Measurements from ENCODE around the gene KIAA0408. TPM values are rescaled to one million over a fixed set of nuclear protein-coding genes. Genes with fewer than 3 reads are reported as not detected.
"Not testable (repeated sequence)": the region's sequence is repeated elsewhere in the genome, so short reads cannot be mapped to it uniquely, and the experiment has no call there.

Gene KIAA0408
- total RNA-seq, 1 donor from 2014 or later, result 16.9 TPM

- not testable (repeated sequence) for H3K4me1 Mint-ChIP-seq (ENCODE audit: low read depth); H3K27me3 Mint-ChIP-seq (ENCODE audit: insufficient read depth); DNase-seq (ENCODE audit: low spot score); H3K9me3 Mint-ChIP-seq; H3K27ac Mint-ChIP-seq; H3K4me3 Mint-ChIP-seq; H3K36me3 Mint-ChIP-seq (ENCODE audit: low read depth)
- intact Hi-C loops (cut with micrococcal nuclease), result loop anchor here (10.0 kb wide), 1 partner anchor 476 kb away; the partner anchor contains the start of gene THEMIS
Observed at GRCh38 chr6:127428562-127428961, 30.6 kb downstream of the KIAA0408 start.

GRCh38 chr6:127423921-127424320, 35.3 kb downstream of the KIAA0408 start:
- no peak overlapping the region for H3K4me3 Mint-ChIP-seq
- H3K4me1 Mint-ChIP-seq (ENCODE audit: low read depth), result peaks cover 17% of the 10 kb centered on the region
- peaks cover 5% of the 10 kb centered on the region for H3K9me3 Mint-ChIP-seq
- DNase-seq (ENCODE audit: low spot score), result no peak
- H3K27me3 Mint-ChIP-seq (ENCODE audit: insufficient read depth), result no peaks in the 10 kb centered on the region
- H3K36me3 Mint-ChIP-seq (ENCODE audit: low read depth), result no peaks in the 10 kb centered on the region
- intact Hi-C loops (cut with micrococcal nuclease), result loop anchor here (5.0 to 10.0 kb wide), 2 partner anchors 38 to 481 kb away; partner anchors contain the start of gene THEMIS
- H3K27ac Mint-ChIP-seq, result no peak overlapping the region

GRCh38 chr6:127421164-127421563, 38.0 kb downstream of the KIAA0408 start:
- not testable (repeated sequence) for H3K36me3 Mint-ChIP-seq (ENCODE audit: low read depth); H3K4me3 Mint-ChIP-seq; H3K27me3 Mint-ChIP-seq (ENCODE audit: insufficient read depth); DNase-seq (ENCODE audit: low spot score); H3K9me3 Mint-ChIP-seq
- peak overlapping the region; percentile 47 for H3K27ac Mint-ChIP-seq
- intact Hi-C loops (cut with micrococcal nuclease), result loop anchor here (2.0 to 10.0 kb wide), 4 partner anchors 26 to 484 kb away; partner anchors contain the start of gene THEMIS
- peaks cover 17% of the 10 kb centered on the region for H3K4me1 Mint-ChIP-seq (ENCODE audit: low read depth)

DNA sequence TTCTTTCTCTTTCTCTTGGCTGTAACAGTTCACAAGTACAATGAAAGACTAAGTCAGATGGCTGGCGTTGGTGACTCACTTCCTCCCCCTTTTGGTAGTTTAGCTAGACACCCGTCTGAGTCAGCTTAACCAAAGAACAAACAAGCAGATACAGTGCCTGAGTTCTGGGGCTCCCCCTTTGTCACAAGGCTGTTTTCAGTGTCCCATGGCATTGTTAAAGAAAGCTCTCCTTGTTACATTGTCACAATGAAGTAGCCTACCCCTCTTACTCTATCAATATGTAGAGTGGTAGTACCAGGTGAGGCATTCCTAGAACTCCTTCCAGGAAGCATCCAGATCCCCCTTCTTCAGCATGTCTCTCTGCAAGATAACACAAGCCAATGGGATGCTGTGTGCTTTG, 38.6 kb downstream of the KIAA0408 start:
- intact Hi-C loops (cut with micrococcal nuclease), result loop anchor here (1.0 to 10.0 kb wide), 12 partner anchors 17 to 1080 kb away; partner anchors contain the start of genes CENPW, ECHDC1, RNF146 and THEMIS
- peak overlapping the region; percentile 47 for H3K27ac Mint-ChIP-seq
- peak overlapping the region; percentile 3 for H3K4me3 Mint-ChIP-seq
- peak; percentile 73 for DNase-seq (ENCODE audit: low spot score)
- H3K4me1 Mint-ChIP-seq (ENCODE audit: low read depth), result peaks cover 17% of the 10 kb centered on the region
- no peaks in the 10 kb centered on the region for H3K9me3 Mint-ChIP-seq
- H3K36me3 Mint-ChIP-seq (ENCODE audit: low read depth), result no peaks in the 10 kb centered on the region
- no peaks in the 10 kb centered on the region for H3K27me3 Mint-ChIP-seq (ENCODE audit: insufficient read depth)

DNA sequence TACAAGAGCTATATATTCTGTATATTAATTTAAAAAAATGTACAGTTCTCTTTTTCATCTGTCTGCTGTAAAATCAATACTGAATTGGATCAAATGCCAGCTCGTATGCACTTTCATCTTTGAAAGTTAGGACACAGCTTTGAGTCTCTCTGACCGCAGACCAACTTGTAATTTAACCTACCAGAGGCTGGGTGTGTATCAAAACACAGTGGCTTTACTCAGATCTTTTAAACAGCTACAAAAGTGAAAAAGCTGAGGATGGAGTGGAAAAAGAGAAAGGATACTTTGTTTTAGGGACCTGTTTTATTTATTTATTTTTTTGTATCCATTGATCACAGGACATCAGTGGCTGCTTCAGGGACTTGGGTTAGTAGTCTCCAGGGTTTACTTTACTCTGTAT, 44.1 kb downstream of the KIAA0408 start:
- Mint-ChIP-seq H3K36me3 (ENCODE audit: low read depth) (no peaks in the 10 kb centered on the region), H3K9me3 (no peaks in the 10 kb centered on the region), H3K4me1 (ENCODE audit: low read depth) (no peaks in the 10 kb centered on the region), H3K4me3 (no peak overlapping the region), H3K27me3 (ENCODE audit: insufficient read depth) (no peaks in the 10 kb centered on the region), H3K27ac (no peak overlapping the region)
- DNase-seq (ENCODE audit: low spot score), result no peak
- intact Hi-C loops (cut with micrococcal nuclease), result no loop called here

DNA sequence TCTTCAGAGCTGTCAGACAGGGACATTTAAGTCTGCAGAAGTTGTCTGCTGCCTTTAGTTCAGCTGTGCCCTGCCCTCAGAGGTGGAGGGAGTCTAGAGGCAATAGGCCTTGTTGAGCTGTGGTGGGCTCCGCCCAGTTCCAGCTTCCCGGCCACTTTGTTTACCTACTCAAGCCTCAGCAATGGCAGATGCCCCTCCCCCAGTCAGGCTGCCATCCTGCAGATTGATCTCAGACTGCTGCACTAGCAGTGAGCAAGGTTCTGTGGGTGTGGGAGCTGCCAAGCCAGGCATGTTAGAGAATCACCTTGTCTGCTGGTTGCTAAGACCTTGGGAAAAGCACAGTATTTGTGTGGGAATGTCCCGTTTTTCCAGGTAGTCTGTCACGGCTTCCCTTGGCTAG, 46.1 kb downstream of the KIAA0408 start:
- intact Hi-C loops (cut with micrococcal nuclease); H3K4me1 Mint-ChIP-seq (ENCODE audit: low read depth); H3K27me3 Mint-ChIP-seq (ENCODE audit: insufficient read depth); H3K9me3 Mint-ChIP-seq; H3K4me3 Mint-ChIP-seq; DNase-seq (ENCODE audit: low spot score); H3K27ac Mint-ChIP-seq; H3K36me3 Mint-ChIP-seq (ENCODE audit: low read depth): not testable (repeated sequence)

GRCh38 chr6:127412016-127412415, 47.2 kb downstream of the KIAA0408 start:
- H3K36me3 Mint-ChIP-seq (ENCODE audit: low read depth); H3K4me1 Mint-ChIP-seq (ENCODE audit: low read depth); DNase-seq (ENCODE audit: low spot score); H3K4me3 Mint-ChIP-seq; H3K27ac Mint-ChIP-seq; H3K9me3 Mint-ChIP-seq; H3K27me3 Mint-ChIP-seq (ENCODE audit: insufficient read depth); intact Hi-C loops (cut with micrococcal nuclease): not testable (repeated sequence)

Other genes with a start within 250 kb of the KIAA0408 start
- 18.3 and 20.5 TPM in 2 replicates for gene RNF146, start 192.5 kb downstream of the KIAA0408 start, total RNA-seq
- 57.4 and 61.8 TPM in 2 replicates for gene ECHDC1, start 115.8 kb downstream of the KIAA0408 start, total RNA-seq
- 0.16 TPM in 1 of 2 replicates, not detected in the other for gene C6orf58, start 117.8 kb upstream of the KIAA0408 start, total RNA-seq

Data from activated T-helper 1 cell treated with anti-CD3 and anti-CD28 coated beads, Interleukin-12 subunit alpha, Interleukin-12 subunit beta, Interleukin-2, Interleukin-4 antibody, amounts not matched to agents 30 ng/mL and 10 ng/mL and 1 ng/mL, durations not matched to agents 14 hours and 24 hours and 36 hours (primary cell).